Measurements from ENCODE around the gene CRYAA.
"Not testable (repeated sequence)": the region's sequence is repeated elsewhere in the genome, so short reads cannot be mapped to it uniquely, and the experiment has no call there.

The CRYAA gene

DNA sequence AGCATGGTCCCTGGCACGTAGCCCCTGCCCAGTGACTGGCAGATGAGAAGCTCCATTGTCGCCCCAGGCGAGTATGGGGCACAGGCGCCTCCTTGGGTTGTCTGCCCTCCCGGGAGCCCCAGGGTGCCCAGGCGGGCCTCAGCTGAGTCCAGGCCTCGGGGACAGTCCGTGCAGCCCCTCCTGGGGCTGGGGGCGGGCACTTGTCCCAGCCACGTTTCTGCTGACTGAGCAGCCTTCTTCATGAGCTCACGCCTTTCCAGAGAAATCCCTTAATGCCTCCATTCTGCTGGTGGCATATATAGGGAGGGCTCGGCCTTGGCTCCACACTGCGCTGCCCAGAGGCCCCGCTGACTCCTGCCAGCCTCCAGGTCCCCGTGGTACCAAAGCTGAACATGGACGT lies at the start of gene CRYAA:
TSS of gene CRYAA (plus strand) at position 301 of the 400 bp plus-strand sequence. CDS start at position 393, 92 bp downstream.
- not testable (repeated sequence) for H3K36me3 ChIP-seq (ENCODE audit: control insufficient read depth, insufficient read depth, low read length); H3K27me3 ChIP-seq (ENCODE audit: control insufficient read depth, insufficient read depth, low read length); H3K9ac ChIP-seq (ENCODE audit: low read depth, low read length)

GRCh38 chr21:43130094-43130493 lies 38.7 kb upstream of the CRYAA start:
- H3K27me3 ChIP-seq (ENCODE audit: control insufficient read depth, insufficient read depth, low read length); H3K4me3 ChIP-seq (ENCODE audit: low read depth, low read length); H3K9me3 ChIP-seq (ENCODE audit: control insufficient read depth, insufficient read depth, low read length); H3K27ac ChIP-seq (ENCODE audit: low read depth, low read length); H3K36me3 ChIP-seq (ENCODE audit: control insufficient read depth, insufficient read depth, low read length); H3K9ac ChIP-seq (ENCODE audit: low read depth, low read length); H3K4me1 ChIP-seq (ENCODE audit: control insufficient read depth, insufficient read depth, low read length): not testable (repeated sequence)

More for the DNA sequence above, at the start of gene CRYAA:
- H3K27ac ChIP-seq (ENCODE audit: low read depth, low read length); H3K9me3 ChIP-seq (ENCODE audit: control insufficient read depth, insufficient read depth, low read length); H3K4me3 ChIP-seq (ENCODE audit: low read depth, low read length); H3K4me1 ChIP-seq (ENCODE audit: control insufficient read depth, insufficient read depth, low read length): not testable (repeated sequence)

DNA sequence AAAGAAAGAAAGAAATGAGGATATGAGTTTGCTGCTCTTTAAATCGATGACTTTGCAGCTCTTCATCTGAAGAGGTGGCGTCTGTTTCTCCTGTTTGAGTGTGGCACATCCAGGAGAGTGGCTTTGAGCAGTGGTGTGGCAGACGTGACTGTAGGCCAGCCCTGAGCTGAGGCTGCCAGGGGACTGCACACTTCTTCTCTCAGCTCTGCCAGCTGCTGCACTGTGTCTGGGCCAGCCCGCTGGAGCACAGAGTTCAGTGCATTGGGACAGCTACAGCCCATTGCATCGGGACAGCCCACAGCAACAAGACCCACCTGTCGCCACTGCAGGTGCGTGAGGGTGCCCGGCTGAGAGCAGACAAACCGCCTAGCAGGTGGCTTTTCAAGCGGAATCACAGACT lies 34.3 kb upstream of the CRYAA start:
- H3K9me3 ChIP-seq (ENCODE audit: control insufficient read depth, insufficient read depth, low read length); H3K4me1 ChIP-seq (ENCODE audit: control insufficient read depth, insufficient read depth, low read length): not testable (repeated sequence)

DNA sequence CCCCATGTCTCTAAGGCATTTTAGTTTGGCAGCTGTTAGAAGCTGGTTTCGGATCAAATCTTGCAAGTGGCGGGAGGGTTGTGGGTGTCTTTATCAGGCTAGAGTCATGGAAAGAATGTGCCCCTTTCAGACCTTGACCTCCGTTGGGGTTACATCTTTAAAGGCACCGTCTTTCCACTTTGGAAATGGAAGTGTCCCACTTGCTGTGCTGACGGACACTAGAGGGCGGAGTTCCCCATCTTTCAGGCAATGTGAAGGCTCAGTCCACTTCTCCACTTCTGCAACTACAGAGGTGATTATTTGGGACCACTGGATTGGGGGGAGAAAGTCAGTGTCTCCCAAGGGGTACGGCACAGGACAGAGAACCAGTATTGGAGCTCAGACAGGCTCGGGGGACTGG lies 29.9 kb upstream of the CRYAA start:
- H3K9me3 ChIP-seq (ENCODE audit: control insufficient read depth, insufficient read depth, low read length); H3K4me1 ChIP-seq (ENCODE audit: control insufficient read depth, insufficient read depth, low read length); H3K36me3 ChIP-seq (ENCODE audit: control insufficient read depth, insufficient read depth, low read length); H3K9ac ChIP-seq (ENCODE audit: low read depth, low read length); H3K4me3 ChIP-seq (ENCODE audit: low read depth, low read length); H3K27ac ChIP-seq (ENCODE audit: low read depth, low read length); H3K27me3 ChIP-seq (ENCODE audit: control insufficient read depth, insufficient read depth, low read length): not testable (repeated sequence)

More for the DNA sequence above, 34.3 kb upstream of the CRYAA start:
- H3K9ac ChIP-seq (ENCODE audit: low read depth, low read length); H3K27me3 ChIP-seq (ENCODE audit: control insufficient read depth, insufficient read depth, low read length); H3K4me3 ChIP-seq (ENCODE audit: low read depth, low read length); H3K36me3 ChIP-seq (ENCODE audit: control insufficient read depth, insufficient read depth, low read length); H3K27ac ChIP-seq (ENCODE audit: low read depth, low read length): not testable (repeated sequence)

DNA sequence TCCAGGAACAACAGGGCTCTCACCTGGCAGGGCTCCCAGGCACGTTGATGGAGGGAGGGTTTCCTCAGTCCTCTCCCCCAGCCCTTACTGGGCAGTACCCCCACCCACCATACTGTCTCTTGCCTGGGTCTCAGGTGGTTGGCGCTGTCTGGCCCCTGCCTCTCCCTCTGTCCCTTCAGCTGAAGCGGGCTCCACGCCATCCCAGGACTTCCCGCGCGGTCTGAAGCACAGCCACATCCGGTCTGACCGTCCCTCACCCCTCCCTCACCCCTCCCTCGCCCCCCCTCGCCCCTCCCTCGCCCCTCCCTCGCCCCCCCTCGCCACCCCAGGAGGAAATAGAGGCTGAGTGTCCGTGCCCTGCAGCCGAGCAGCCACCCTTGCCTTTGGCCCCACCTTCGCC lies 27.4 kb upstream of the CRYAA start:
- H3K27ac ChIP-seq (ENCODE audit: low read depth, low read length); H3K9ac ChIP-seq (ENCODE audit: low read depth, low read length); H3K4me3 ChIP-seq (ENCODE audit: low read depth, low read length); H3K9me3 ChIP-seq (ENCODE audit: control insufficient read depth, insufficient read depth, low read length); H3K36me3 ChIP-seq (ENCODE audit: control insufficient read depth, insufficient read depth, low read length); H3K4me1 ChIP-seq (ENCODE audit: control insufficient read depth, insufficient read depth, low read length); H3K27me3 ChIP-seq (ENCODE audit: control insufficient read depth, insufficient read depth, low read length): not testable (repeated sequence)

- H3K27ac ChIP-seq (ENCODE audit: low read depth, low read length); H3K27me3 ChIP-seq (ENCODE audit: control insufficient read depth, insufficient read depth, low read length); H3K4me3 ChIP-seq (ENCODE audit: low read depth, low read length); H3K9me3 ChIP-seq (ENCODE audit: control insufficient read depth, insufficient read depth, low read length); H3K4me1 ChIP-seq (ENCODE audit: control insufficient read depth, insufficient read depth, low read length); H3K9ac ChIP-seq (ENCODE audit: low read depth, low read length); H3K36me3 ChIP-seq (ENCODE audit: control insufficient read depth, insufficient read depth, low read length): not testable (repeated sequence)
These were observed 22.2 kb upstream of the CRYAA start for GRCh38 chr21:43146637-43147036.

GRCh38 chr21:43147999-43148398 lies 20.8 kb upstream of the CRYAA start:
- not testable (repeated sequence) for H3K4me3 ChIP-seq (ENCODE audit: low read depth, low read length); H3K27ac ChIP-seq (ENCODE audit: low read depth, low read length); H3K27me3 ChIP-seq (ENCODE audit: control insufficient read depth, insufficient read depth, low read length); H3K36me3 ChIP-seq (ENCODE audit: control insufficient read depth, insufficient read depth, low read length); H3K9ac ChIP-seq (ENCODE audit: low read depth, low read length); H3K4me1 ChIP-seq (ENCODE audit: control insufficient read depth, insufficient read depth, low read length); H3K9me3 ChIP-seq (ENCODE audit: control insufficient read depth, insufficient read depth, low read length)

GRCh38 chr21:43149344-43149743 lies 19.5 kb upstream of the CRYAA start:
- H3K4me1 ChIP-seq (ENCODE audit: control insufficient read depth, insufficient read depth, low read length); H3K27ac ChIP-seq (ENCODE audit: low read depth, low read length); H3K9me3 ChIP-seq (ENCODE audit: control insufficient read depth, insufficient read depth, low read length); H3K27me3 ChIP-seq (ENCODE audit: control insufficient read depth, insufficient read depth, low read length); H3K4me3 ChIP-seq (ENCODE audit: low read depth, low read length); H3K9ac ChIP-seq (ENCODE audit: low read depth, low read length); H3K36me3 ChIP-seq (ENCODE audit: control insufficient read depth, insufficient read depth, low read length): not testable (repeated sequence)

DNA sequence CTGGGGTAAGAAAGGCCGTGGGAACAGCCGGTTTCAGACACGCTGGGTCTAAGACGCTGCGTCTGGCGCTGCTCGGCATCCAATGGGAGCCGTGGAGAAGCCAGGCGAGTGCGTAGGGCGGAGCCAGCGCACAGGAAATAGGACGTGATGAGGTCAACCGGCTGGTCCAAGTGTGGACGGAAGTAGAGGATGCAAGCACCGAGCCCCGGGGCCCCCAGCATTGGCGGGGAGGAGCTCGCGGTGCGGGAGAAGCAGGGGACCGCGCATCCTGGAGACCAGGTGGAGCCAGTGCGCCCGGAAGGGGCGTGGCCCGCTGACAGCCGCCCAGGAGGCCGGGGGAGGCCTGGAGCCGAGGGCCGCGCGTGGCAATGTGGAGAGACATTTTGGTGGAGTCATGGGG lies 15.2 kb upstream of the CRYAA start:
- not testable (repeated sequence) for H3K9ac ChIP-seq (ENCODE audit: low read depth, low read length); H3K36me3 ChIP-seq (ENCODE audit: control insufficient read depth, insufficient read depth, low read length); H3K4me3 ChIP-seq (ENCODE audit: low read depth, low read length); H3K27ac ChIP-seq (ENCODE audit: low read depth, low read length); H3K4me1 ChIP-seq (ENCODE audit: control insufficient read depth, insufficient read depth, low read length); H3K9me3 ChIP-seq (ENCODE audit: control insufficient read depth, insufficient read depth, low read length); H3K27me3 ChIP-seq (ENCODE audit: control insufficient read depth, insufficient read depth, low read length)

DNA sequence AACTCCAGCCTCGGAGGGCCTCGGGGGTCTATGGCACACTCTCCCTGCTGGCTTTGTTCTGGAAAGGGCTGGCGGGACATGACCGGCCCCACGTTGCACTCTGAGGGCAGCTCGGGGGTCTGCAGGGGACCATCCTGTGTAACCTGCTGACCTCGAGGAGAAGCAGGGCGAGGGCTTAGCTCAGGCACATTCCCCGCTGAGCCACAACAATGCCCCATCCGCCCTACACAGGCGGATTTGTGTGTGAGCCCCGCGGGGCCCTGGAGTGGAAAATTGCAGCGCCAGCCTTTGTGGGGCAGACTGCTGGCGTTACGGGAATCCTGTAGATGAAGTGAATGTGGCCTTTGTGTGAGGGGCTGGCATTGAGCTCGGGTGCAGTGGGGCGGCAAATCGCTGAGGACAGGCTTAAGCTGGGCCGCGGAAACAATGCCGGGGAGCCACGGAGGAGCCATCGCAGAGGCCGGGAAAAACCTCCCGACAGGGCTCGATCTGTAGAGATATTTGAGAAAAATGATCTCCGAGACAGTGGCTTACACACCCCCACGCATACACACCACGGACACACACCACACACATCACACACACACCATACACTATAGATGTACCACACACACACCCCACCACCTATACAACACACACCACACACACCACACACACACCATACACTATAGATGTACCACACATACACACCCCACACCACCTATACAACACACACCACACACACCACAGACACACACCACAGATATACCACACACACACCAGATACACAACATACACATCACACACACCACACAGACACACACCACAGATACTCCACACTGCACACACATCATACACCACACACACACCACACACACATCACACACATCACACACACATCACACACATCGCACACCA lies 9.3 kb upstream of the CRYAA start:
- H3K4me3 ChIP-seq (ENCODE audit: low read depth, low read length); H3K9ac ChIP-seq (ENCODE audit: low read depth, low read length); H3K9me3 ChIP-seq (ENCODE audit: control insufficient read depth, insufficient read depth, low read length); H3K36me3 ChIP-seq (ENCODE audit: control insufficient read depth, insufficient read depth, low read length); H3K4me1 ChIP-seq (ENCODE audit: control insufficient read depth, insufficient read depth, low read length); H3K27ac ChIP-seq (ENCODE audit: low read depth, low read length); H3K27me3 ChIP-seq (ENCODE audit: control insufficient read depth, insufficient read depth, low read length): not testable (repeated sequence)

DNA sequence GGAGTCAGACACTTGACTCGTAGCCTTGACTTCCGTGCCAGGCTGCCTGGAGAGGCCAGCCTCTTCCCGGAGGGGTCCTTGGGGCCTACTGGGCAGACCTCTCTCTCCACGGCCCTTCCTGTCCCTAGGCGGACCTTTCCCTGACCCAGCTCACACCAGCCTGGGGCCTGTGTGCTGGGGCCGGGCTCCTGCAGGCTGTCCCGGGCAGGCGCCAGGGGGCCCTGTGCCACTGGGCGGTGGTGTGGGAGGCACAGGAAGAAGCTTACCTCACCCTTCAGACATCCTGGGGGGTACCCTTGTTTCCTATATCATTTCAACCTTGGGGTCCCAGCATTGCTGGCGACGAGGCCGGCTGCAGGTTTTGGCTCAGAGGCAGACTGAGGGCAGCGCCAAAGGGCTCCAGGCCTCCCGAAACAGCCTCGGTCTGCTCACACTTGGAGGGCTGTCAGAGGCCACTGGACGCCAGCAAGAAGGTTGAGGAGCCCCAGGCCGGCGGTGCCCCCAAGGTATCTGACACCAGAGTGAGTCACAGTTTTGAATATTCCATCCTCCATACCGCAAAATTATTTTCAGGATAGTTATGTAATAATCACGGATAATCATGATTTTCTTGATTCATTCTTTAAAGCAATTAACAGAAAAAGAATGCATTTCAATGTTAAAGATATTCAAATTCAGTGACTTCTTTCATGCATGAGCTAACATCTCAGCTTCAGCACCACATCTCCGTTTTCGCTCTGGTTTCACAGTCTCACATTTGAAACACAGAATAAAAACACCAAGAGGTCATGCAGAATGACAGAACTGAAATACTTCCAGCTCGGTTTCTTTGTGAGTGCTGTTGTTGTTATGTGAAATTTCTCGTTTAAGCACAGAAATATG lies 6.7 kb upstream of the CRYAA start:
- not testable (repeated sequence) for H3K36me3 ChIP-seq (ENCODE audit: control insufficient read depth, insufficient read depth, low read length); H3K9me3 ChIP-seq (ENCODE audit: control insufficient read depth, insufficient read depth, low read length); H3K27ac ChIP-seq (ENCODE audit: low read depth, low read length); H3K4me1 ChIP-seq (ENCODE audit: control insufficient read depth, insufficient read depth, low read length); H3K4me3 ChIP-seq (ENCODE audit: low read depth, low read length); H3K27me3 ChIP-seq (ENCODE audit: control insufficient read depth, insufficient read depth, low read length); H3K9ac ChIP-seq (ENCODE audit: low read depth, low read length)
